H9 (cell line): ENCODE data around the gene TMEM181. TPM values are rescaled to one million over a fixed set of nuclear protein-coding genes. Genes with fewer than 3 reads are reported as not detected.

Source experiments
- DNase-seq: peaks from one replicate; pipeline ENCODE4 v3.0.0-alpha.2; 2017
- H2AFZ ChIP-seq: one replicate; pipeline ENCODE4 v1.6.1; 2013; ENCODE audit warnings: mild to moderate bottlenecking, low read length, control low read depth, moderate library complexity
- H2AK5ac ChIP-seq: 2 replicates; pipeline ENCODE4 v1.6.1; 2013; ENCODE audit warnings: low read length, control low read depth, mixed read lengths; ENCODE audit not compliant: insufficient read length
- H2BK120ac ChIP-seq: one replicate; pipeline ENCODE4 v1.6.1; 2013; ENCODE audit warnings: low read depth, mild to moderate bottlenecking, low read length, control low read depth, inconsistent platforms; ENCODE audit not compliant: poor library complexity, severe bottlenecking
- H2BK12ac ChIP-seq: 2 replicates; pipeline ENCODE4 v1.6.1; 2013; ENCODE audit warnings: low read length, control low read depth, mixed read lengths, low read depth; ENCODE audit not compliant: insufficient read length
- H2BK15ac ChIP-seq: 2 replicates; pipeline ENCODE4 v1.6.1; 2013; ENCODE audit warnings: low read depth, low read length, control low read depth
- H2BK20ac ChIP-seq: one replicate; pipeline ENCODE4 v1.6.1; 2013; ENCODE audit warnings: low read depth, mild to moderate bottlenecking, low read length, control low read depth, inconsistent platforms; ENCODE audit not compliant: poor library complexity, severe bottlenecking
- H2BK5ac ChIP-seq: 2 replicates; pipeline ENCODE4 v1.6.1; 2013; ENCODE audit warnings: low read length, control low read depth, mixed read lengths; ENCODE audit not compliant: insufficient read length
- H3K14ac ChIP-seq: 2 replicates; pipeline ENCODE4 v1.6.1; 2013; ENCODE audit warnings: low read length, control low read depth; ENCODE audit not compliant: insufficient read depth
- H3K18ac ChIP-seq: 2 replicates; pipeline ENCODE4 v1.6.1; 2013; ENCODE audit warnings: low read depth, mild to moderate bottlenecking, mixed read lengths, low read length, control low read depth; ENCODE audit not compliant: insufficient read length
- H3K23ac ChIP-seq: 2 replicates; pipeline ENCODE4 v1.6.1; 2013; ENCODE audit warnings: low read length, control low read depth, mixed read lengths, low read depth; ENCODE audit not compliant: insufficient read length
- H3K23me2 ChIP-seq: 2 replicates; pipeline ENCODE4 v1.6.1; 2013; ENCODE audit warnings: low read depth, mild to moderate bottlenecking, mixed read lengths, low read length, control low read depth; ENCODE audit not compliant: insufficient read length, poor library complexity, severe bottlenecking
- H3K27ac ChIP-seq: 2 replicates; pipeline ENCODE4 v1.5.1; 2013; ENCODE audit warnings: low read length, control low read depth, mixed read lengths, low read depth; ENCODE audit not compliant: insufficient read length
- H3K27me3 ChIP-seq: 2 replicates; pipeline ENCODE4 v1.6.1; 2013; ENCODE audit warnings: low read length, control low read depth, inconsistent platforms; ENCODE audit not compliant: insufficient read depth
- H3K4ac ChIP-seq: 2 replicates; pipeline ENCODE4 v1.6.1; 2013; ENCODE audit warnings: low read depth, mild to moderate bottlenecking, control low read depth, inconsistent platforms, low read length, moderate library complexity
- H3K4me1 ChIP-seq: 2 replicates; pipeline ENCODE4 v1.6.1; 2013; ENCODE audit warnings: low read length, control low read depth, inconsistent platforms; ENCODE audit not compliant: insufficient read depth
- H3K4me2 ChIP-seq: 2 replicates; pipeline ENCODE4 v1.6.1; 2013; ENCODE audit warnings: low read length, control low read depth, mixed read lengths; ENCODE audit not compliant: insufficient read length, insufficient read depth
- H3K56ac ChIP-seq: 2 replicates; pipeline ENCODE4 v1.6.1; 2013; ENCODE audit warnings: low read depth, mild to moderate bottlenecking, mixed read lengths, low read length, control low read depth; ENCODE audit not compliant: insufficient read length
- H3K79me1 ChIP-seq: 2 replicates; pipeline ENCODE4 v1.6.1; 2013; ENCODE audit warnings: low read depth, mild to moderate bottlenecking, moderate library complexity, low read length, control low read depth, inconsistent platforms; ENCODE audit not compliant: insufficient read depth, poor library complexity, severe bottlenecking
- H3K79me2 ChIP-seq: 2 replicates; pipeline ENCODE4 v1.6.1; 2013; ENCODE audit warnings: low read length, control low read depth, inconsistent platforms; ENCODE audit not compliant: insufficient read depth
- H3K9ac ChIP-seq: 2 replicates; pipeline ENCODE4 v1.6.1; 2013; ENCODE audit warnings: low read length, control low read depth, mixed read lengths; ENCODE audit not compliant: insufficient read length; ENCODE audit errors: extremely low read depth
- H3K9me3 ChIP-seq: one replicate; pipeline ENCODE4 v1.6.1; 2013; ENCODE audit warnings: low read depth, low read length, inconsistent platforms; ENCODE audit not compliant: control insufficient read depth
- H3T11ph ChIP-seq: one replicate; pipeline ENCODE4 v1.6.1; 2013; ENCODE audit warnings: mild to moderate bottlenecking, low read length, control low read depth, inconsistent platforms
- H4K20me1 ChIP-seq: one replicate; pipeline ENCODE4 v1.6.1; 2013; ENCODE audit not compliant: control insufficient read depth, insufficient read length, insufficient read depth
- H4K5ac ChIP-seq: 2 replicates; pipeline ENCODE4 v1.6.1; 2013; ENCODE audit warnings: low read depth, mild to moderate bottlenecking, mixed read lengths, low read length, control low read depth; ENCODE audit not compliant: insufficient read length
- H4K8ac ChIP-seq: replicated peaks from 2 replicates; pipeline ENCODE4 v1.6.1; 2013; ENCODE audit warnings: low read length, control low read depth, mixed read lengths, low read depth; ENCODE audit not compliant: insufficient read length
- H4K91ac ChIP-seq: 2 replicates; pipeline ENCODE4 v1.6.1; 2013; ENCODE audit warnings: low read depth, mild to moderate bottlenecking, moderate library complexity, mixed read lengths, low read length, control low read depth; ENCODE audit not compliant: insufficient read length
- H3K27ac Mint-ChIP-seq, 3 experiments: 2 replicates in 2 of 3; 3 replicates in 1 of 3; pipeline ENCODE4 v1.8.0; 2020 to 2021; ENCODE audit warnings: mixed read lengths in 3 of 3, mild to moderate bottlenecking in 1 of 3, moderate library complexity in 1 of 3
- H3K27me3 Mint-ChIP-seq: 2 replicates; pipeline ENCODE4 v1.8.0; 2021; ENCODE audit warnings: low read depth, mild to moderate bottlenecking, moderate library complexity, mixed read lengths
- H3K36me3 Mint-ChIP-seq, 3 experiments: 2 replicates in 2 of 3; 3 replicates in 1 of 3; pipeline ENCODE4 v1.8.0; 2020 to 2021; ENCODE audit warnings: low read depth in 3 of 3, mixed read lengths in 3 of 3; ENCODE audit not compliant: insufficient read depth in 1 of 3
- H3K4me1 Mint-ChIP-seq, 2 experiments: 2 replicates each; pipeline ENCODE4 v1.8.0; 2020; ENCODE audit warnings: mixed read lengths in 2 of 2
- H3K4me3 Mint-ChIP-seq, 2 experiments: 2 replicates in 1 of 2; 3 replicates in 1 of 2; pipeline ENCODE4 v1.8.0; 2020 to 2021; ENCODE audit warnings: mild to moderate bottlenecking in 2 of 2, mixed read lengths in 2 of 2, moderate library complexity in 1 of 2
- H3K9me3 Mint-ChIP-seq, 2 experiments: 2 replicates in 1 of 2; 3 replicates in 1 of 2; pipeline ENCODE4 v1.8.0; 2020; ENCODE audit warnings: mild to moderate bottlenecking in 2 of 2, mixed read lengths in 2 of 2, moderate library complexity in 1 of 2
- WGBS: extraction: QIAGEN DNeasy Blood & Tissue Kit; methylation state at CpG from one replicate; pipeline ENCODE4 v1.1.7; 2013; ENCODE audit warnings: missing lambda C conversion rate, low lambda C conversion rate, mixed read lengths; ENCODE audit not compliant: insufficient read length; ENCODE audit errors: extremely low coverage; 5-methylcytosine and 5-hydroxymethylcytosine counted together
- total RNA-seq: library from RNA; stranded (reverse); gene quantifications from 2 replicates; pipeline ENCODE4 v1.2.1, GENCODE V29; 2021
- TF ChIP-seq, protein P1 (sequence below): fragments of 200-600 bp; sonication (generic); conservative IDR thresholded peaks from 3 replicates; pipeline ENCODE4 v1.8.0; 2021; ENCODE audit warnings: antibody characterized with exemption, mild to moderate bottlenecking

Gene TMEM181
- total RNA-seq, 1 experiment from 2014 or later, result 24.4 TPM

- no CpG with 5 or more reads among the region's 7 CpGs for WGBS
- no peaks in the 10 kb centered on the region for H3K79me2 ChIP-seq
These were observed 20.5 kb upstream of the TMEM181 start for GRCh38 chr6:158539413-158539812.

More at GRCh38 chr6:158539413-158539812, 20.5 kb upstream of the TMEM181 start:
- H3K27me3 ChIP-seq, result no peaks in the 10 kb centered on the region
- Mint-ChIP-seq H3K27me3 (peaks cover 15% of the 10 kb centered on the region), H3K4me3 (no peak overlapping the region), H3K4me1 (peaks cover 12 to 21% of the 10 kb centered on the region in 2 experiments), H3K36me3 (peaks cover 0 to 23% (median 3%) of the 10 kb centered on the region in 3 experiments; a peak in 3 of 7 replicates), H3K27ac (no peak overlapping the region), H3K9me3 (no peaks in the 10 kb centered on the region)
- H3K79me1 ChIP-seq, result no peaks in the 10 kb centered on the region
- H4K20me1 ChIP-seq, result no peaks in the 10 kb centered on the region
- H2BK20ac ChIP-seq, result no peak overlapping the region
- DNase-seq, result peak; percentile 8
- no peak overlapping the region for H3K56ac ChIP-seq
- no peak overlapping the region for H4K91ac ChIP-seq
- no peak overlapping the region for H2BK5ac ChIP-seq
- no peak overlapping the region for H3T11ph ChIP-seq
- H3K18ac ChIP-seq, result no peak overlapping the region
- no peak overlapping the region for H4K5ac ChIP-seq
- no peak overlapping the region for H3K14ac ChIP-seq
- peaks cover 6% of the 10 kb centered on the region for H3K23me2 ChIP-seq
- H2BK15ac ChIP-seq, result no peak overlapping the region
- H2AK5ac ChIP-seq, result no peak overlapping the region
- no peaks in the 10 kb centered on the region for H3K9me3 ChIP-seq
- H3K23ac ChIP-seq, result no peak overlapping the region
- TF ChIP-seq, protein P1, sequence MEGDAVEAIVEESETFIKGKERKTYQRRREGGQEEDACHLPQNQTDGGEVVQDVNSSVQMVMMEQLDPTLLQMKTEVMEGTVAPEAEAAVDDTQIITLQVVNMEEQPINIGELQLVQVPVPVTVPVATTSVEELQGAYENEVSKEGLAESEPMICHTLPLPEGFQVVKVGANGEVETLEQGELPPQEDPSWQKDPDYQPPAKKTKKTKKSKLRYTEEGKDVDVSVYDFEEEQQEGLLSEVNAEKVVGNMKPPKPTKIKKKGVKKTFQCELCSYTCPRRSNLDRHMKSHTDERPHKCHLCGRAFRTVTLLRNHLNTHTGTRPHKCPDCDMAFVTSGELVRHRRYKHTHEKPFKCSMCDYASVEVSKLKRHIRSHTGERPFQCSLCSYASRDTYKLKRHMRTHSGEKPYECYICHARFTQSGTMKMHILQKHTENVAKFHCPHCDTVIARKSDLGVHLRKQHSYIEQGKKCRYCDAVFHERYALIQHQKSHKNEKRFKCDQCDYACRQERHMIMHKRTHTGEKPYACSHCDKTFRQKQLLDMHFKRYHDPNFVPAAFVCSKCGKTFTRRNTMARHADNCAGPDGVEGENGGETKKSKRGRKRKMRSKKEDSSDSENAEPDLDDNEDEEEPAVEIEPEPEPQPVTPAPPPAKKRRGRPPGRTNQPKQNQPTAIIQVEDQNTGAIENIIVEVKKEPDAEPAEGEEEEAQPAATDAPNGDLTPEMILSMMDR, result no peak
- no peak overlapping the region for H4K8ac ChIP-seq
- no peak overlapping the region for H2BK120ac ChIP-seq
- no peak overlapping the region for H2AFZ ChIP-seq
- H3K4me1 ChIP-seq, result no peaks in the 10 kb centered on the region
- no peak overlapping the region for H3K9ac ChIP-seq
- no peak overlapping the region for H2BK12ac ChIP-seq
- no peak overlapping the region for H3K4me2 ChIP-seq
- H3K4ac ChIP-seq, result no peak overlapping the region
- H3K27ac ChIP-seq, result no peak overlapping the region
